ENCODE data around the gene ADGRL1. TPM values are rescaled to one million over a fixed set of nuclear protein-coding genes. Genes with fewer than 3 reads are reported as not detected.
"Not testable (repeated sequence)": the region's sequence is repeated elsewhere in the genome, so short reads cannot be mapped to it uniquely, and the experiment has no call there.

The ADGRL1 gene
- total RNA-seq, 2 experiments from 2014 or later, result 12.5 to 14.0 TPM

DNA sequence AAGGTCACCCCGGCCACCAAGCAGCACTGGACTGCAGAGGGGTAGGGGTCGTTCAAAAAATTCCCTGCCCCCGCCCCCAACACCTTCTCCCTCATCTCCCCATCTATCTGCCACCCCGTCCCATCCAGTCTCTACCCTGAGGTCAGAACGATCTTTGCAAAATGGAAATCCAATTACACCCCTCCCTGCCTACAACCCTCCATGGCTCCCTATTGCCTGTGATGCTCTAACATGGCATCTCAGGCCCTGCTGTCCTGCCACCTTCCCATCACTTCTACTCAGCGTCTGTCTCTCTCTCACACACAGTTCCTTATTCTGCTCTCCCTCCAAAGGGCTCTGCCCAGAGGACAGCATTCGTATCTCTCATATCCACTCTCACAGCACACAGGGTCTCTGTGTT, 8.7 kb downstream of the ADGRL1 start:
- H3K27me3 Mint-ChIP-seq; POLR2A ChIA-PET; H3K4me3 Mint-ChIP-seq; DNase-seq; H3K27ac Mint-ChIP-seq; H3K36me3 Mint-ChIP-seq (ENCODE audit: low read depth); H3K9me3 Mint-ChIP-seq: not testable (repeated sequence)
- CTCF ChIA-PET, result interaction anchor here (1.2 to 3.7 kb wide), 2 partner anchors 14 to 152 kb away, joined by 3 to 27 read pairs; no protein-coding TSS in a partner anchor
- H3K4me1 Mint-ChIP-seq, result peaks cover 19% of the 10 kb centered on the region

DNA sequence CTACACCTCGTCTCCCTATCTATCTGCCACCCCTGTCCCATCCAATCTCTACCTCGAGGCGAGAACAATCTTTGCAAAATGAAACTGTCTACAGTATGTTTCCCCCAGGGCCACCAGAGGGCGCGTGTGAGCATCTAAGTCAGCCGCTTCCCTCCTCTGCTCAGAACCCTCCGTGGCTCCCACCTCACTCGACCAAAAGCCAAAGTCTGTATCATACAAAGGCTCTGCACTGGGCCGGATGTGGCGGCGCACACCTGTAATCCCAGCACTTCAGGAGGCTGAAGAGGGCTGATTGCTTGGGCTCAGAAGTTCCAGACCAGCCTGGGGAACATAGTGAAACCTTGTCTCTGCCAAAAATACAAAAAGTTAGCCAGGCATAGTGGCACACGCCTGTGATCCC, 9.9 kb downstream of the ADGRL1 start:
- DNase-seq, result peak; percentile 86
- H3K27me3 Mint-ChIP-seq; H3K9me3 Mint-ChIP-seq; POLR2A ChIA-PET; H3K36me3 Mint-ChIP-seq (ENCODE audit: low read depth): not testable (repeated sequence)
- CTCF ChIA-PET, result interaction anchor here (0.6 to 3.1 kb wide), 6 partner anchors 12 to 194 kb away, joined by 3 to 15 read pairs (median 3); no protein-coding TSS in a partner anchor
- Mint-ChIP-seq H3K4me1 (peaks cover 24% of the 10 kb centered on the region), H3K27ac (peak overlapping the region; percentile 78), H3K4me3 (peak overlapping the region; percentile 47)

DNA sequence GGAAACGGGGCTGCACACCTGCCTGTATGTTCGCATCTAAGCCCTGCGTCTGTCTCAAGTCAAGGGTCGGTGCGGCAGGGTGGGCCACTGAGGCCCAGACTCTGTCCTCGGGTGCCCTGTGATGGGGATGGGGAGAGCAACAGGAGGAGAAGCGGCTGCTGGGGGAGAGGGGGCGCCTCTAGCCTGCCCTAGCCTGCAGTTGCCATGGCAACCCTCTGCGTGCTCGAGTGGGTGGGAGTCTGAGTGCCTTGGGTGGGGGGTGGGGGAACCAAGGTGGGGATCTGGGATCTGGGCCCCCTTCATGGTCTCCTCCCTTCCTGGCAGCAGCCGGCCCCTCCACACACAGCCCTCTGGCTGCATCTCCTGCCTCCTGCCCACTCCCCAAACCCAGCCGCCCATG, 10.8 kb downstream of the ADGRL1 start:
- POLR2A ChIA-PET; H3K4me3 Mint-ChIP-seq; H3K9me3 Mint-ChIP-seq; H3K27me3 Mint-ChIP-seq; H3K36me3 Mint-ChIP-seq (ENCODE audit: low read depth); DNase-seq: not testable (repeated sequence)
- Mint-ChIP-seq H3K4me1 (peaks cover 30% of the 10 kb centered on the region), H3K27ac (peak overlapping the region; percentile 38)
- CTCF ChIA-PET, result interaction anchor here (3.1 kb wide), 1 partner anchor 154 kb away, joined by 15 read pairs; no protein-coding TSS in a partner anchor

DNA sequence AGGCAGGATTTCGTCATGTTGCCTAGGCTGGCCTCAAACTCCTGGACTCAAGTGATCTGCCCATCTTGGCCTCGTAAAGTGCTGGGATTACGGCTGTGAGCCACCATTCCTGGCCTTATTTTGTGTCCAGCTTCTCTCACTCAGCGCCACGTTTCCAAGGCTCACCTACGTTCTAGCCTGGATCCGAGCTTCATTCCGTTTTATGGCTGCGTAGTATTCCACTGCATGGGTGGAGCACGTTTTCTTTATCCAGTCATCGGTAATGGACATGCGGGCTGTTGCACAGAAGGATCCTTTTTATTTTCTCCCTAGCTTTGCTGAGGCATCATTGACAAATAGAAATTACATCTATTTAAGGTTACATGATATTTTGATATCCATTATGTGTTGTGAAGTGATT, 16.6 kb downstream of the ADGRL1 start:
- H3K4me3 Mint-ChIP-seq, result no peak overlapping the region
- ChIA-PET CTCF (no interaction called here), POLR2A (no interaction called here)
- H3K36me3 Mint-ChIP-seq (ENCODE audit: low read depth), result no peaks in the 10 kb centered on the region
- DNase-seq, result no peak
- H3K9me3 Mint-ChIP-seq, result no peaks in the 10 kb centered on the region
- no peak overlapping the region for H3K27ac Mint-ChIP-seq
- no peaks in the 10 kb centered on the region for H3K27me3 Mint-ChIP-seq
- H3K4me1 Mint-ChIP-seq, result peaks cover 13% of the 10 kb centered on the region

DNA sequence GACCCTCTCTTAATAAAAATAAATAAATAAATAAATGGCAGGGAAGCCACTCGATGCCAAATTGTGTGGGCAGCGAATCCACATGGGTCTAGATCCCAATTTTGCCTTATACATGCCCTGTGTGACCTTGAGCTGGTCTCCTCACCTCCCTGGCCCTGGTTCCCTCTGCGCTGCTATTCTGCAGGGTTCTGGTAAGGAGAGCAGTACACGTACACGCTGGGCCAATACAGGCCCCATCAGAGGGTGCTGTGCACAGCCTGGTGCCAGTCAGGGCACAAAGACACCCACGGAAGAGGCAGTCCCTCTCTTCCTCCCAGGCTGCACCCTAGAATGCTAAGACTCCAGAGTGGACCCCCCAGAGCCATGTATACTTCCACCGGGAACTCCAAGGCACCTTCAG, 17.9 kb downstream of the ADGRL1 start:
- H3K27ac Mint-ChIP-seq; H3K9me3 Mint-ChIP-seq; H3K4me3 Mint-ChIP-seq; H3K36me3 Mint-ChIP-seq (ENCODE audit: low read depth); H3K27me3 Mint-ChIP-seq; POLR2A ChIA-PET; DNase-seq: not testable (repeated sequence)
- H3K4me1 Mint-ChIP-seq, result peaks cover 13% of the 10 kb centered on the region
- CTCF ChIA-PET, result interaction anchor here (0.6 kb wide), 1 partner anchor 135 kb away, joined by 3 read pairs; no protein-coding TSS in a partner anchor

DNA sequence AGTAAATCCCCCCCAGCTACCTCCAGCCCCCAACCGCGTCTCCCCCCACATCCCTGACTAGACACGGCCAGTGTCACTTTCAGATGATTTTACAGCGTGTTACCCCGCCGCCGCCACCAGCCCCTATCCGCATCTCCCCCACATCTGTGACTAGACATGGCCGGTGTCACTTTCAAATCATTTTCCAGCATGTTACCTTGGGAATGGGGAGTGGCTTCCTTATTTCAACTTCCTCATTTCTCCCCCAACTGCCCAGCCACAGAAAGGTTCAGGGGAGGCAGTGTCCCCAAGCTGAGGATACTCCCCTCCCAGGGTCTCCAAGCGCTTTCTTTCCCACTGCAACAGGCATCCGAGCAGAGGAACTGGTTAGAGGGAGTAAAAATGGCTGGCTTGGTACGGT, 18.4 kb downstream of the ADGRL1 start:
- H3K9me3 Mint-ChIP-seq, result no peaks in the 10 kb centered on the region
- CTCF ChIA-PET, result interaction anchor here (1.2 kb wide), 1 partner anchor 51 kb away, joined by 5 read pairs; the partner anchor contains the start of gene ASF1B
- H3K36me3 Mint-ChIP-seq (ENCODE audit: low read depth), result no peaks in the 10 kb centered on the region
- DNase-seq, result no peak
- POLR2A ChIA-PET, result no interaction called here
- no peaks in the 10 kb centered on the region for H3K27me3 Mint-ChIP-seq
- peaks cover 13% of the 10 kb centered on the region for H3K4me1 Mint-ChIP-seq
- H3K4me3 Mint-ChIP-seq, result no peak overlapping the region
- no peak overlapping the region for H3K27ac Mint-ChIP-seq

DNA sequence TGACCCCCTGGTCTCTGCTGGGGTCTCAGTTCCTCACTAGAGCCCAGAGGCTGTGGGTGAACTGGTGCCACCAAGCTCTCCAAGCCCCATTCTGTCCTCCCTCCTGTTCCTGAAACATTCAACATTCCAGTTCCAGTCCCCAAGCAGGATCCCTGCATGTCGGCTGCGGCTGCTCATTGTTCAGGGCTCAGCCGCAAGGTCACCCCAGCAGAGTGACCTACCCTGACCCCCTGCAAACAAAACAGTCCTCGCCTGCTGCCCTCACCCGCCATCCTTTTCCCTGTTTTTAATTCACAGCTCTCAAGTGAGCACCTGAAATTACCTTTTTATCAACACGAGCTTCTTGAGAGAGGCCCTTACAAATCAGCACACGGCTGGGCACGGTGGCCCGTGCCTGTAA, 19.3 kb downstream of the ADGRL1 start:
- H3K36me3 Mint-ChIP-seq (ENCODE audit: low read depth); H3K4me3 Mint-ChIP-seq; H3K27ac Mint-ChIP-seq; H3K9me3 Mint-ChIP-seq; POLR2A ChIA-PET; DNase-seq; H3K27me3 Mint-ChIP-seq: not testable (repeated sequence)
- peaks cover 13% of the 10 kb centered on the region for H3K4me1 Mint-ChIP-seq
- CTCF ChIA-PET, result interaction anchor here (1.2 kb wide), 1 partner anchor 50 kb away, joined by 5 read pairs; the partner anchor contains the start of gene ASF1B

DNA sequence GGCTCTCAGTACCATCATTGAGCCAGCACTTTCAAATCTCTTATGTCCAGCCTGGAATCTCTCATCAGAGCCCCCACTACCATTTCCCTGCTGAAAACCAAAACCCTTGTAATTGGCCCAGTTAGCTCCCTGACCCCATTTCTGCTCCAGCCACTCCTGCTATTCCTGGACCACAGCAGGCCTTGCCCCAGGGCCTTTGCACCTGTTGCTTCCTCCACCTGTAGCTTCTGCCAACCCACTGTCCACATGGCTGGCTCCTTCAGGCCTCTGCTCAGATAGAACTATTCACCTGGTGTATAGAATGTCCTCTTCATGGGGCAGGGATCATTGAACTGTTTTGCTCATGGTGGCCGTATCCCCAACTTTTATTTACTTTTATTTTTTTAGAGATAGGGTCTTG, 20.3 kb downstream of the ADGRL1 start:
- H3K36me3 Mint-ChIP-seq (ENCODE audit: low read depth); H3K27me3 Mint-ChIP-seq; H3K4me3 Mint-ChIP-seq; DNase-seq; H3K4me1 Mint-ChIP-seq; H3K9me3 Mint-ChIP-seq; POLR2A ChIA-PET: not testable (repeated sequence)
- CTCF ChIA-PET, result interaction anchor here (0.9 to 1.1 kb wide), 2 partner anchors 49 to 163 kb away, joined by 3 read pairs; partner anchors contain the start of gene ASF1B
- H3K27ac Mint-ChIP-seq, result peak overlapping the region; percentile 60

DNA sequence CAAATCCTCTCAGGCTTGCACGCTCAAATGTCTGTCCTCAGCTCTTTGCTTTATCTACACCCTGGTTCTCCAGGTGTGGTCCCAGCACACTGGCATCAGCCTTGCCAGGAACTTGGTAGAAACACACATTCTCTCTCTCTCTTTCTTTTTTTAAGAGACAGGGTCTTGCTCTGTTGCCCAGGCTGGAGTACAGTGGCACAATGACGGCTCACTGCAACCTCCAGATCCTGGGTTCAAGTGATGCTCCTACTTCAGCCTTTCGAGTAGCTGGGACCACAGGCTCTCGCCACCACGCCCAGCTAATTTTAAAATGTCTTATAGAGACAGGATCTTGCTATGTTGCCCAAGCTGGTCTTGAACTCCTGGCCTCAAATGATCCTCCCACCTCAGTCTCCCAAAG, 20.8 kb downstream of the ADGRL1 start:
- POLR2A ChIA-PET, result no interaction called here
- Mint-ChIP-seq H3K36me3 (ENCODE audit: low read depth) (no peaks in the 10 kb centered on the region), H3K4me3 (no peak overlapping the region), H3K27me3 (no peaks in the 10 kb centered on the region), H3K4me1 (peaks cover under 1% of the 10 kb centered on the region), H3K9me3 (no peaks in the 10 kb centered on the region), H3K27ac (no peak overlapping the region)
- no peak for DNase-seq
- CTCF ChIA-PET, result interaction anchor here (0.9 to 1.1 kb wide), 2 partner anchors 49 to 163 kb away, joined by 3 read pairs; partner anchors contain the start of gene ASF1B

DNA sequence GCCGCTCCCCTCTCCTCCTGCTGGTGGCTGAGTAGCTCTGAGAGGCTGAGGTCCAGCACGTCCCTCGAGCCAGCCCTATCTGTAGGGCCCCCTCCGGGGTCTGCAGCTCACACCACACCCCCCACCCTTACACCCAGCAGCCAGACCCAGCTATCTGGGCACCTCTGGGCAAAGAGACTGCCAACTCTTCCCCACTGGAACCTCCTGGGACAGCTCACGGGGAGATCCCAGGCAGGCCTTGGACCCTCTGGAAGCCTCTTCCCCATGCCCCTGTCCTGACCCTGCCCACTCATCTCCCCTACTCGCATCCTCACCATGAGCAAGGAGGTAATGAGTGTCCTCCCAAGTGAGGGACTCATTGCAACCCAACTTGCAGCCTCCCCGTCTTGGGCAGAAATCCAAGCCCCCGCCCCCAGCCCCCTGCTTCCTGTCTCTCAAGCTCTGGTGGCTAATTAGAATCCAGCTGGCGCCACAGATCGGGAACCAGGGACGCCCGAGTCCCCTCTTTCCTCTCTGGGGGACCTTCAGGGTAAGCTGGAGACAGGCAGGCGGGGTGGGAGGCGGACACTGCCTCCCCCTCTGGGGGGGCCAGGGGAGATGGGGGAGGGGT, 22.1 kb downstream of the ADGRL1 start:
- no peaks in the 10 kb centered on the region for H3K27me3 Mint-ChIP-seq
- ChIA-PET POLR2A (no interaction called here), CTCF (interaction anchor here (0.9 to 1.4 kb wide), 5 partner anchors 11 to 37 kb away, joined by 3 to 4 read pairs (median 3); no protein-coding TSS in a partner anchor)
- no peak overlapping the region for H3K27ac Mint-ChIP-seq
- DNase-seq, result no peak
- no peaks in the 10 kb centered on the region for H3K9me3 Mint-ChIP-seq
- H3K4me3 Mint-ChIP-seq, result no peak overlapping the region
- no peaks in the 10 kb centered on the region for H3K36me3 Mint-ChIP-seq (ENCODE audit: low read depth)
- H3K4me1 Mint-ChIP-seq, result no peaks in the 10 kb centered on the region

DNA sequence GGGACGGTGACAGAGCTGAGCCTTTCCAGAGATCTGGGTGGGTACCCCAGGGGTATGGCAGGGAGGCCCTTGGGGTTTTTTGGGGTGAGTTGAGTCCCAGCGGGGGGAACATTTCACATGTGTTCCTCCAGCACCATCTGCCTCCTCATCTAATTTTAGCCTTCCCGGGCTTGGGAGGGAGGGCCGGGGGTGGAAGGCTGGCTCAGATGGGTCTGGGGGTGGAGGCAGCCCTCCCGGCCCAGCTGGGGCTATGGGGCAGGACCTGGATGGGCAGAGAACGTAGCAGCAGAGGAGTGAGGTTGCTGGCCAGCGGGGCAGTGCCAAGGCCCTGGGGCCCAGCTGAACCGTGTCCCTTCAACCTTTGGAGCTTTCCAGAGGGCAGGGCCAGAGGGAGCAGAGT, 23.5 kb downstream of the ADGRL1 start:
- CTCF ChIA-PET, result no interaction called here

DNA sequence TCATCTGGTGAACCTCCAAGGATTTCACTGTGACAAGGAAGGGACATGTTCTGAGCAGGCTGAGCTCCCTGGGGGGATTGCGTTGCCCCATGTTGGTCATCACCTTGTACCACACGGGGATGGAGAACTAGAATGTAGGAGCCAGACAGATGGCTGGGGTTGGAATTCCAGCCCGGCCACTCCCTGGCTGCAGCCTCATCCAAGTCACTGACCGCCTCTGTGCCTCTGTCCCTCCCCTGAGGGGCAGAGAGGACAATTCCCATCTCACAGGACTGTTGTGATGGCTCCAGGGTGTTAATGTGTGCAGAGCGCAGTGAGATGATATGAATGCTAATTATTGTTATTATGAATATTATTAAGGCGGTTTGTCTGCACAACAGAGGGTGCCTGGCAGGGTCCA, 24.1 kb downstream of the ADGRL1 start:
- Mint-ChIP-seq H3K36me3 (ENCODE audit: low read depth) (no peaks in the 10 kb centered on the region), H3K4me3 (no peak overlapping the region), H3K27me3 (no peaks in the 10 kb centered on the region), H3K9me3 (no peaks in the 10 kb centered on the region), H3K4me1 (no peaks in the 10 kb centered on the region), H3K27ac (no peak overlapping the region)
- POLR2A ChIA-PET, result no interaction called here
- CTCF ChIA-PET, result no interaction called here
- DNase-seq, result no peak

More for the DNA sequence above, 23.5 kb downstream of the ADGRL1 start:
- Mint-ChIP-seq H3K36me3 (ENCODE audit: low read depth) (no peaks in the 10 kb centered on the region), H3K9me3 (no peaks in the 10 kb centered on the region), H3K4me3 (no peak overlapping the region), H3K27ac (no peak overlapping the region), H3K4me1 (no peaks in the 10 kb centered on the region), H3K27me3 (no peaks in the 10 kb centered on the region)
- no peak for DNase-seq
- POLR2A ChIA-PET, result no interaction called here

DNA sequence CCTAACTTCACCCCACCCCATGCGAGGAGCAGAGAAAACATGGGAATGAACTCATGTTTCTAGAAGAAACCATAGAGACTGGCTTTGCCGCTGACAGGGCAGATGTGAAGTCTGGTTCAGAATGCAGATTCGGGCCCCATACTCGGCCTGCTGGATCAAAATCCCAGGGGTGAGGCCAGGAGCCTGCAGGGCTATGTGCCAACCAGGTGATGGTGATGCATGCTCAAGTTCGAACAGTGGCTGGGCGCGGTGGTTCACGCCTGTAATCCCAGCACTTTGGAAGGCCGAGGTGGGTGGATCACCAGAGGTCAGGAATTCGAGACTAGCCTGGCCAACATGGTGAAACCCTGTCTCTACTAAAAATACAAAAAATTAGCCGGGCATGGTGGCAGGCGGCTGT, 24.8 kb downstream of the ADGRL1 start:
- DNase-seq; CTCF ChIA-PET; H3K27ac Mint-ChIP-seq; H3K27me3 Mint-ChIP-seq; H3K9me3 Mint-ChIP-seq; H3K4me1 Mint-ChIP-seq; H3K36me3 Mint-ChIP-seq (ENCODE audit: low read depth); H3K4me3 Mint-ChIP-seq; POLR2A ChIA-PET: not testable (repeated sequence)

Measured in activated CD4-positive, alpha-beta T cell treated with anti-CD3 and anti-CD28 coated beads, Interleukin-2, amount 10 ng/mL, durations not matched to agents 7 days and 5 days (primary cell).